Adrenal gland (tissue), 12 donors: ENCODE results near the gene LRRC52. TPM values are rescaled to one million over a fixed set of nuclear protein-coding genes. Genes with fewer than 3 reads are reported as not detected.

ENCODE experiments used
- DNase-seq, 7 donors: peaks; one replicate each; pipeline ENCODE4 v3.0.0-alpha.2; 2019 to 2020
- H3K27ac ChIP-seq, 5 donors: fragments of 200-600 bp; sonication (generic) in 4 of 5; 1 replicate in 3 of 5; 2 replicates in 2 of 5; pipeline versions ENCODE4 v1.5.1 to v1.8.0; 2016 to 2020; ENCODE audit warnings: mild to moderate bottlenecking in 1 of 5
- H3K27me3 ChIP-seq: fragments of 200-600 bp; 2 replicates; pipeline ENCODE4 v1.8.0; 2021
- H3K36me3 ChIP-seq, 2 donors: fragments of 200-600 bp; replicated peaks in 1 of 2; 1 replicate in 1 of 2; 2 replicates in 1 of 2; pipeline versions ENCODE4 v1.5.1 to v1.8.0; 2018 to 2022
- H3K4me1 ChIP-seq, 2 donors: fragments of 200-600 bp; replicated peaks in 1 of 2; 1 replicate in 1 of 2; 2 replicates in 1 of 2; pipeline versions ENCODE4 v1.5.1 to v1.8.0; 2018 to 2021
- H3K4me3 ChIP-seq, 4 donors: fragments of 200-600 bp; sonication (generic) in 3 of 4; one replicate each; pipeline ENCODE4 v1.5.1; 2016 to 2018
- H3K9me3 ChIP-seq, 3 donors: fragments of 200-600 bp; sonication (generic) in 1 of 3; replicated peaks in 1 of 3; 1 replicate in 2 of 3; 2 replicates in 1 of 3; pipeline versions ENCODE4 v1.5.1 to v1.8.0; 2016 to 2021
- CTCF ChIP-seq, 6 experiments: fragments of 450-650 bp in 4 of 6; fragments of 200-600 bp in 2 of 6; sonication (generic) in 1 of 6; IDR thresholded peaks; 1 replicate in 5 of 6; 2 replicates in 1 of 6; pipeline versions ENCODE4 v1.5.1 to v1.8.0; 2016 to 2021; ENCODE audit warnings: antibody characterized with exemption in 6 of 6, mild to moderate bottlenecking in 2 of 6, moderate library complexity in 1 of 6
- POLR2A ChIP-seq, 2 donors: fragments of 450-650 bp; IDR thresholded peaks; one replicate each; pipeline ENCODE4 v1.6.1; 2017; ENCODE audit warnings: antibody characterized with exemption in 2 of 2, mild to moderate bottlenecking in 2 of 2, moderate library complexity in 1 of 2
- WGBS, 4 donors: extraction: QIAGEN DNeasy Blood & Tissue Kit in 2 of 4; methylation state at CpG; one replicate each; pipeline versions ENCODE4 v1.1.5 to v1.1.7; 2013 to 2017; 5-methylcytosine and 5-hydroxymethylcytosine counted together
- intact Hi-C, 2 donors: fragments of 100-400 bp; cut with DNase I; formaldehyde crosslinking; loops; one replicate each; pipeline versions ENCODE4 v1.14.1 to v1.15.0; 2022 to 2023
- polyA plus RNA-seq, 3 donors: library from polyadenylated mRNA; stranded (reverse); fragments of 200-250 nt in 2 of 3; fragments of 350-450 nt in 1 of 3; fragmentation: Illumina TruSeq in 1 of 3; extraction: RNeasy Lipid Tissue Mini Kit (QIAGEN cat#74804) in 1 of 3; gene quantifications; one replicate each; pipeline ENCODE4 v1.2.3, GENCODE V29; 2013 to 2014
- total RNA-seq, 9 donors: library from RNA; depleted of rRNA in 4 of 9; stranded (reverse); fragments of >200 nt in 4 of 9; fragments of 120-200 nt in 1 of 9; fragmentation: NEBNext Ultra II Directional in 1 of 9; extraction: Animal tissue kit (Norgen Biotek cat#: 25700) in 1 of 9; gene quantifications; one replicate each; pipeline versions ENCODE4 v1.1.0 to v1.2.4, GENCODE V29; 2013 to 2023
- donor health status: healthy with polysubstance abuse.
- donor health status: Bipolar disorder and iron deficiency.
- donor health status: DM: yes; HTN: yes; CAD: no.
- donor health status: DM: no; HTN: no; CAD: no.
- donor health status: DM: no; HTN: no; CAD: no.
- donor health status: DM: yes; HTN: yes; CAD: no.

Gene LRRC52
- total and polyA plus RNA-seq, 12 donors, result not detected

- DNase-seq, result no peak
- Histone ChIP-seq H3K9me3 (no peaks in the 10 kb centered on the region), H3K4me3 (no peak overlapping the region), H3K4me1 (no peaks in the 10 kb centered on the region), H3K27ac (no peak overlapping the region), H3K36me3 (no peaks in the 10 kb centered on the region), H3K27me3 (peaks cover 7% of the 10 kb centered on the region)
- TF ChIP-seq POLR2A (IDR thresholded peaks at IDR 0.05), result no peak
- intact Hi-C loops, result no loop called here
- 75 to 88% (median 80%) methylated on average over 7 of the region's 7 CpGs for WGBS, 4 donors
These were observed 18.8 kb downstream of the LRRC52 start for GRCh38 chr1:165562571-165562970.

GRCh38 chr1:165563551-165563950 lies 19.8 kb downstream of the LRRC52 start:
- H3K27me3 ChIP-seq, result no peaks in the 10 kb centered on the region
- H3K27ac ChIP-seq, result no peak overlapping the region
- TF ChIP-seq CTCF (IDR thresholded peaks at IDR 0.05) (no peak), POLR2A (IDR thresholded peaks at IDR 0.05) (no peak)
- no peak for DNase-seq
- intact Hi-C loops, result no loop called here
- 82 to 92% (median 90%) methylated on average over 14 to 15 of the region's 15 CpGs for WGBS, 4 donors
- H3K4me1 ChIP-seq, result no peaks in the 10 kb centered on the region
- no peak overlapping the region for H3K4me3 ChIP-seq
- H3K9me3 ChIP-seq, result no peaks in the 10 kb centered on the region
- H3K36me3 ChIP-seq, result no peaks in the 10 kb centered on the region

GRCh38 chr1:165564561-165564960 lies 20.8 kb downstream of the LRRC52 start:
- H3K4me3 ChIP-seq, result no peak overlapping the region
- no peaks in the 10 kb centered on the region for H3K36me3 ChIP-seq
- DNase-seq, result no peak
- no peak overlapping the region for H3K27ac ChIP-seq
- WGBS, 4 donors, result 56 to 73% (median 66%) methylated on average over 4 of the region's 4 CpGs
- no peaks in the 10 kb centered on the region for H3K4me1 ChIP-seq
- H3K27me3 ChIP-seq, result no peaks in the 10 kb centered on the region
- H3K9me3 ChIP-seq, result no peaks in the 10 kb centered on the region
- intact Hi-C loops, result no loop called here
- no peak for TF ChIP-seq POLR2A (IDR thresholded peaks at IDR 0.05)
- TF ChIP-seq CTCF (IDR thresholded peaks at IDR 0.05), result no peak

- Histone ChIP-seq H3K27me3 (peaks cover 4% of the 10 kb centered on the region), H3K4me1 (no peaks in the 10 kb centered on the region), H3K27ac (no peak overlapping the region), H3K9me3 (no peaks in the 10 kb centered on the region), H3K4me3 (no peak overlapping the region), H3K36me3 (no peaks in the 10 kb centered on the region)
- TF ChIP-seq CTCF (IDR thresholded peaks at IDR 0.05), result no peak
- TF ChIP-seq POLR2A (IDR thresholded peaks at IDR 0.05), result no peak
- no peak for DNase-seq
- intact Hi-C loops, result no loop called here
- 73 to 82% (median 79%) methylated on average over 4 of the region's 4 CpGs for WGBS, 4 donors
These were observed 22.1 kb downstream of the LRRC52 start for GRCh38 chr1:165565751-165566490.

GRCh38 chr1:165570078-165570477 lies 26.3 kb downstream of the LRRC52 start:
- Histone ChIP-seq H3K4me1 (no peaks in the 10 kb centered on the region), H3K4me3 (no peak overlapping the region), H3K9me3 (no peaks in the 10 kb centered on the region), H3K27me3 (peaks cover 5% of the 10 kb centered on the region), H3K27ac (no peak overlapping the region), H3K36me3 (no peaks in the 10 kb centered on the region)
- intact Hi-C loops, result no loop called here
- DNase-seq, result no peak
- no peak for TF ChIP-seq POLR2A (IDR thresholded peaks at IDR 0.05)
- no peak for TF ChIP-seq CTCF (IDR thresholded peaks at IDR 0.05)
- 41 to 51% (median 47%) methylated on average over 3 of the region's 3 CpGs for WGBS, 4 donors
